ENCODE results near the gene CCNL2.

GRCh38 chr1:1403653-1404052 is 4.5 kb upstream of the CCNL2 start:
- TF ChIP-seq POLR2AphosphoS5 (IDR thresholded peaks at IDR 0.05; ENCODE audit: low read depth) (no peak; the same call in 1 of the 2 replicates), CTCF (IDR thresholded peaks at IDR 0.05; ENCODE audit: insufficient read depth, low read length) (no peak), SPI1 (IDR thresholded peaks at IDR 0.05; ENCODE audit: borderline replicate concordance, low read depth) (no peak), REST (IDR thresholded peaks at IDR 0.05; ENCODE audit: insufficient replicate concordance, low read depth) (no peak), GABPA (IDR thresholded peaks at IDR 0.05; ENCODE audit: low read depth) (no peak)

Data from HL-60 (cell line).